Measurements from ENCODE around the gene PAX9. TPM values are rescaled to one million over a fixed set of nuclear protein-coding genes. Genes with fewer than 3 reads are reported as not detected.

The PAX9 gene
- not detected in 2 replicates for total RNA-seq

DNA sequence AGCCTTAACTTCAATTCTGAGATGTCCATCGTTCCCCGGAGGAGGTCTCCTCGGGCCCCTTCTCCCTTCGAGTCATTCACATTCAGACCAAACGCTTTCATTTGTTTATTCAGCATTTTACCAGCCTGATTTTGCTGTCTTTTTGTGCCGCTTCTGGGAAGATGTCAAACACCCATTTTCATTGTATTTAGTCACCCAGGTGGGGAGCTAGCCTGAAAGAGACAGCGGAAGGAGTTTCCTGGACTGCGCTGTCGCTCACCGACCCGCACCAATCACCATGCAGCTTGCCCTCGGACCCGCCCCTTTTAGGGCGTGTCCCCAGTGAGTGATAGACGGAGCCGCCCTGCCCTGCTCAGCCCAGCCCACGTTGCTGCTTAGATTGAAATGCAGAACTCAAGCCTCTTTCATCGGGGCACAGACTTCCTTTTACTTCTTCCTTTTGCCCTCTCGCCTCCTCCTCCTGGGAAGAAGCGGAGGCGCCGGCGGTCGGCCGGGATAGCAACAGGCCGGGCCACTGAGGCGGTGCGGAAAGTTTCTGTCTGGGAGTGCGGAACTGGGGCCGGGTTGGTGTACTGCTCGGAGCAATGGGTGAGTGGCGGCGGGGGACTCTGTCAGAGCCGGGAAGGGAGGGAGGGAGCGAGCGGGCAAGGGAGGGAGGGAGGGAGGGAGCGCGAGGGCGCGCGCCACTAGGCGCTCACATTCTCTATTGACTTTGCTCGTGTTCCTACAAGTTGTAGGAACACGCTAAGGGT lies at the start of gene PAX9:
TSS of gene PAX9 (plus strand) at position 355 of the 752 bp plus-strand sequence. CDS start at position 585, 230 bp downstream.

Other genes with a start within 250 kb of the PAX9 start
- gene NKX2-1, start 141.6 kb upstream of the PAX9 start, total RNA-seq: not detected in 2 replicates
- gene NKX2-8, start 79.2 kb upstream of the PAX9 start, total RNA-seq: not detected in 2 replicates